NCI-H2171 treated with DMSO at 0.1 percent for 48 hours (cell line): ENCODE measurements around the gene SHFL.

Experiments used
- DNase-seq: peaks from one replicate; lab custom pipeline; 2025; lab: John Stamatoyannopoulos, UW

Gene SHFL

GRCh38 chr19:10134040-10134439 lies 47.9 kb downstream of the SHFL start:
- no peak for DNase-seq

- no peak for DNase-seq
These were observed 49.6 kb downstream of the SHFL start for GRCh38 chr19:10135551-10136334.

- DNase-seq: no peak
These were observed 50.8 kb downstream of the SHFL start for GRCh38 chr19:10136936-10137335.

GRCh38 chr19:10137751-10138682 lies 51.9 kb downstream of the SHFL start:
- no peak for DNase-seq

- no peak for DNase-seq
These were observed 53.0 kb downstream of the SHFL start for GRCh38 chr19:10138879-10139795.

- DNase-seq: no peak
These were observed 53.8 kb downstream of the SHFL start for GRCh38 chr19:10139952-10140351.

GRCh38 chr19:10141479-10141878 lies 55.4 kb downstream of the SHFL start:
- DNase-seq: no peak

- no peak for DNase-seq
These were observed 55.9 kb downstream of the SHFL start for GRCh38 chr19:10141973-10142372.
